GM12891 (cell line): Measurements from ENCODE around the gene MUTYH. TPM values are rescaled to one million over a fixed set of nuclear protein-coding genes. Genes with fewer than 3 reads are reported as not detected.
A peak's percentile ranks its signal among the peaks of the same experiment; 100 is the strongest.
"Not testable (repeated sequence)": the region's sequence is repeated elsewhere in the genome, so short reads cannot be mapped to it uniquely, and the experiment has no call there.

Experiments used
- DNase-seq: peaks from one replicate; pipeline ENCODE4 v3.0.0; 2011; ENCODE audit warnings: low spot score; ENCODE audit not compliant: insufficient read length
- FAIRE-seq: peaks from 2 replicates; lab custom pipeline; 2011; peaks lifted over from hg19 to GRCh38; lab: Jason Lieb, UNC
- PAX5 ChIP-seq: IDR thresholded peaks from 2 replicates; pipeline ENCODE4 v1.6.1; 2011; ENCODE audit warnings: low read length, moderate library complexity, mild to moderate bottlenecking; ENCODE audit not compliant: insufficient read depth, severe bottlenecking
- POLR2A ChIP-seq: IDR thresholded peaks from 2 replicates; pipeline ENCODE4 v1.6.1; 2011; ENCODE audit warnings: low read depth, low read length, control low read depth
- POLR2AphosphoS5 ChIP-seq: IDR thresholded peaks from 2 replicates; pipeline ENCODE4 v1.6.1; 2011; ENCODE audit warnings: low read depth, low read length, control low read depth
- POU2F2 ChIP-seq: IDR thresholded peaks from 2 replicates; pipeline ENCODE4 v1.6.1; 2011; ENCODE audit warnings: low read depth, mild to moderate bottlenecking, control low read depth, low read length, moderate library complexity
- SPI1 ChIP-seq: IDR thresholded peaks from 2 replicates; pipeline ENCODE4 v1.6.1; 2011; ENCODE audit warnings: low read depth, low read length, control low read depth
- TAF1 ChIP-seq: IDR thresholded peaks from 2 replicates; pipeline ENCODE4 v1.6.1; 2011; ENCODE audit warnings: low read depth, low read length, control low read depth
- polyA plus RNA-seq: library from polyadenylated mRNA; unstranded; fragments of >200 nt; gene quantifications from one replicate; pipeline ENCODE4 v1.2.1, GENCODE V29; 2012; ENCODE audit warnings: low read depth, missing spikeins, inconsistent platforms; ENCODE audit not compliant: missing spikeins

MUTYH gene
- polyA plus RNA-seq, result 20.9 TPM

DNA sequence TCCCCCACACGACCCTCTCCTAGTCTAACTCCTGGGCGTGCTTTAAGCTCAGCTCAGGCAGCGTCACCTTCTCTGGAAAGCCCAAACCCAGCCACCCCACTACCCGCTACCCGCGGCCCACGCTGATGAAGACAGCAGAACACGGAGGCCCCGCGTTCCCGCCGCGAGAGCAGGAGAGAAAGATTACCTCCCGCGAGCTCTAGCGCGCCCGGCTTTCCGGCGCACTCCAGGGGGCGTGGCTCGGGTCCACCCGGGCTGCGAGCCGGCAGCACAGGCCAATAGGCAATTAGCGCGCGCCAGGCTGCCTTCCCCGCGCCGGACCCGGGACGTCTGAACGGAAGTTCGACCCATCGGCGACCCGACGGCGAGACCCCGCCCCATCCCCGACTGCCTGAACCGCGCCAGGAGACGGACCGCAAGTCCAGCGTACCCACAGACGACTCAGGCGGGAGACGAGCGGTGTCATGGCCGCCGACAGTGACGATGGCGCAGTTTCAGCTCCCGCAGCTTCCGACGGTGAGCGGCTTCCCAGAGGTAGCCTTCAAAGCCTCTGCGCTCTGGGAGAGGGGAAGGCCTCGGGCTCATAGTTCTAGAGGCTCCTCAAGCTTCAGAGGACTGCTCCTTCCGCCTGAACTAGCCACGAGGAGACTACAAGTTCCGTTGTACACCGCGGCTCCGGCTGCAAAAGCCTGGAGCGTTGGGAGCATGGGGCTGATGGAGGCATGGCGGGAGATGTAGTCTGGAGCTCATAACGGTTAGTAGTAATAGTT is at the start of gene MUTYH, which contains the start of gene TOE1:
TSS of gene MUTYH (minus strand) at position 652 of the 770 bp plus-strand sequence. CDS start 5,935 bp downstream, outside the sequence.
TSS of gene TOE1 (plus strand) at position 382 of the 770 bp plus-strand sequence. CDS start at position 465, 83 bp downstream.
- peak; percentile 98 for FAIRE-seq
- DNase-seq, result peak; percentile 94
- peak; percentile 73 for TF ChIP-seq TAF1
- TF ChIP-seq PAX5, result no peak
- peak; percentile 72 for TF ChIP-seq POLR2A
- TF ChIP-seq POLR2AphosphoS5, result peak; percentile 79; the same call in 1 of the 2 replicates

DNA sequence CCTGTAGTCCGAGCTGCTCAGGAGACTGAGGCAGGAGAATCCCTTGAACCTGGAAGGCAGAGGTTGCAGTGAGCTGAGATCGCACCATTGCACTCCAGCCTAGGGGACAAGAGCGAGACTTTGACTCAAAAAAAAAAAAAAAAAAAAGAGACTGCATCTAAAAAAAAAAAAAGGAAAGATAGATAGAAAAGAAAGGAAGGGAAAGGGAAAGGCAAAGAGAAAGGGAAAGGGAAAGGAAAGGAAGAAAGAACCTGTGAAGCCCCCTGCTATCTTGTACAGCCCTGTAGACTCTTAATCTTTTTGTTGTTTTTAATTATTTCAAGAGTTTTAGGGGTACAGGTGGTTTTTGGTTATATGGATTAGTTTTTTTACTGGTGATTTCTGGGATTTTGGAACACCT is 46.0 kb upstream of the MUTYH start:
- FAIRE-seq, result no peak

DNA sequence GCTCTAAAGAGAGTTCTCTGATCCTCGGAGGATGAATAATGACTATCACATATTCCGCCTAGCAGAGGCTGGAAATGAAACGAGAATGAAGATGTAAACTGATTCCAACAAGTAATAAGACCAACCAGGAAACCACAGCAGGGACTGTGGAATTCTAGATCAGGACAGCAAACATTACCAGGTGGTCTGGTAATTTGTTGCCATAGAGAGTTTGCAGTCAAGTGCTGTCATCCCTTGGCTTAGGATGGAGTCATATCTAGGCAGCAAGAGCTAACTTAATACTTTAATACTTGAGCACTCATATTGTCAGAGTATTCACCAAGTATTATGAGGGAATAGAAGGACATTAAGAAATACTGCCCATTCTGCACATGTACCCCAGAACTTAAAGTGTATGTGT is 45.1 kb upstream of the MUTYH start:
- no peak for DNase-seq
- no peak for FAIRE-seq
- TF ChIP-seq POU2F2 (no peak), SPI1 (no peak), TAF1 (no peak), POLR2AphosphoS5 (no peak), PAX5 (no peak)

More for the DNA sequence above, 46.0 kb upstream of the MUTYH start:
- TF ChIP-seq POU2F2, result no peak
- DNase-seq, result no peak

DNA sequence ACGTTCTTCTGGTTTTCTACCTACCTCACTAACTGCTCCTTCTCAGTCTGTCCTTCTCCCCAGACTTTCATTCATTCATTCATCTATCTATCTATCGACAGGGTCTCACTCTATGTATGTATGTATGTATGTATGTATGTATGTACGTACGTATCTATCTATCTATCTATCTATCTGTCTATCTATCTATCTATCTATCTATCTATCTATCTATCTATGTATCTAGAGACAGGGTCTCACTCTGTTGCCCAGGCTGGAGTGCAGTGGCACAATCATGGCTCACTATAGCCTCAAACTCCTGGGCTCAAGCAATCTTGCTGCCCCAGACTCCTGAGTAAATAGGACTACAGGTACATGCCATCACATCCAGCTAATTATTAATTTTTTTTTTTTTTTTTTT is 44.0 kb upstream of the MUTYH start:
- FAIRE-seq, DNase-seq: not testable (repeated sequence)

DNA sequence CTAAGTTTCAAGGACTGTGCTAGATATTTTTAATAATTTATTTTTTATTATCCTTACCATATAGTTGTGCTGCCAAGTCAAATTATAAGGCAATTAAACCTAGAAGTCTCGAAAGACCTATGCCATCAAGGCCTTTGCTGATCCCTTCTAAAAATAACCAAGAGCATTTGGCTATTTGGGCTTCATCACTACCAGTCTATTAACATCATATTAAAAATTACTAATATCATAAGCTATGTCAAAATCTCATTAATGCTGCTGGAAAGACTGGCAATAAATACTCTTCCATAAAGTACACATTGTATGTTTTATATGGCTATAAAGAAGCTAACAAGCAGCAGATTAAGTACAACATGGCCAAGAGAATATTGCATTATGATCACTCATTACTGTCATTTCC is 43.0 kb upstream of the MUTYH start:
- no peak for DNase-seq
- FAIRE-seq, result peak; percentile 5
- no peak for TF ChIP-seq PAX5

DNA sequence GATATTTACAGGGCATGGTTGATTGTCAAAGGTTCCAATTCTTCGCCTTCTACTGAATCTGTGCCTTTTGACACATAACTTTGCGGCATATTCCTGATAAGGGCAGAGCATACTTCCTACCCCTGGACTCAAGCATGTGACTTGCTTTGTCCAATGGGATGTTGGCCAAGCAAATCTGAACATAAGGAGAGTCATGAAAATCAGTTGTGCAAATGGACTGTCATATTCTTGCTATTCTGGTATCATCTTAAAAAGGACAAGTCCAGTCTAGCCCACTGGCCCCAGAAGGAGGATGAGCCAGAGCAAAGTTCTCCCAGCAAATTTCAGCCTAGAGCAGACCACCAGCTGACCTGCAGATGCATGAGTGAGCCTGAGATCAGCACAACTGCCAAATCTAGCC is 41.0 kb upstream of the MUTYH start:
- FAIRE-seq (peak; percentile 80), DNase-seq (no peak)
- TF ChIP-seq SPI1, result no peak
- no peak for TF ChIP-seq POLR2AphosphoS5
- no peak for TF ChIP-seq POU2F2
- TF ChIP-seq TAF1, result no peak
- TF ChIP-seq PAX5, result no peak

DNA sequence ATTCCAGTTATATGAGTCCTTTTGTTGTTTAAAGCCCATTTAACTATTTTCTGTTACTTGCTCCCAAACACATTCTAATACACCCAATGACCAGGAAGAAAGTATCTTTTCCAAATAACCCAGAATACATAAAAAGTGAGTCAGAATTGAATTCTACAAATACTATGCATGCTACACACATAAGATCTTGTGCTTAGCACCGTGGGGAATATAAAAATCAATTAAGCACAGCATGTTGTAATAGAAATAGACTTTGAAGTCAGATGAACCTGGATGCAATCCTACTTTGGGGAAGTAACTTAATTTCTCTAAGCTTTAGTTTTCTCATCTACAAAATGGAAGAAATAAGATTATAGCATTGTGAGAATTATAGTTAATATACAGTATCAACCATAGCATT is 40.5 kb upstream of the MUTYH start:
- FAIRE-seq (peak; percentile 5), DNase-seq (no peak)
- TF ChIP-seq TAF1 (no peak), POLR2AphosphoS5 (no peak), SPI1 (no peak), PAX5 (no peak), POU2F2 (no peak), POLR2A (no peak)

DNA sequence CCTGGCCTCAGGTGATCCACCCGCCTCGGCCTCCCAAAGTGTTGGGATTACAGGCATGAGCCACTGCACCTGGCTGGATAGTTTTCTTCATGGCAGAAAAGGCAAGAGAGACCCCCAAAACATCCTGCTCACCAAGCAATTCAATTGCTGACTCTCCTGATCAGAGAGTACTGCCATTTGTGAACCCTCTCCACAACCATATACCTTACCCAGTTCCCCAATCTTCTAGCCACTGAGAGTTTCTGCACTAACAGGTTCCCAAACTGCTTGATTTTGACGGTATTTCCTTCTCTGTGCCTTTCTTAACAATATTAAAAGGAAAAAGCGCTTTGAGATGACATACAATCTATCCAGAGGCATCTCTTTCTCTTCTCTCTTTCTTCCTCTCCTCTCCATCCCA is 39.9 kb upstream of the MUTYH start:
- peak; percentile 33 for FAIRE-seq
- DNase-seq, result no peak
- TF ChIP-seq POLR2A (no peak), SPI1 (peak; percentile 90)

DNA sequence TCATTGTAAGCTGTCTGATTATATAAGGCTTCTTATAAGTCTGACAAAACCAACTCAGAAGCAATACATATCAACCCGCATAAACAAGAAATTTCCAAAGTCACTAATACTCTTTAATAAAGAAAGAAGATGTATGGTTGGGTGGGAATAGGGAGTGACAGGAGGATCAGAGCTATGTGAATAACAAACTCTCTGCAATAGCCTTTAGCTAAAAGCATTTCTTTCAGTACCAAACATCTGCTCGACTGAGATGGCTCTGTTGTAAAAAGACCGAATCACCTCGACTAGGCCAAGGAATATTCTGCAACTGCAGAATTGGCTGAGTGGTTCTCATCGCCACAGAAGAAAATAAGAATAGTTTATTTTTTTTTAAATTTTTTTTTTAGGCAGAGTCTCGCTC is 39.3 kb upstream of the MUTYH start:
- DNase-seq (no peak), FAIRE-seq (no peak)
- TF ChIP-seq PAX5 (no peak), SPI1 (no peak), POLR2AphosphoS5 (no peak), POU2F2 (no peak), TAF1 (no peak), POLR2A (no peak)

DNA sequence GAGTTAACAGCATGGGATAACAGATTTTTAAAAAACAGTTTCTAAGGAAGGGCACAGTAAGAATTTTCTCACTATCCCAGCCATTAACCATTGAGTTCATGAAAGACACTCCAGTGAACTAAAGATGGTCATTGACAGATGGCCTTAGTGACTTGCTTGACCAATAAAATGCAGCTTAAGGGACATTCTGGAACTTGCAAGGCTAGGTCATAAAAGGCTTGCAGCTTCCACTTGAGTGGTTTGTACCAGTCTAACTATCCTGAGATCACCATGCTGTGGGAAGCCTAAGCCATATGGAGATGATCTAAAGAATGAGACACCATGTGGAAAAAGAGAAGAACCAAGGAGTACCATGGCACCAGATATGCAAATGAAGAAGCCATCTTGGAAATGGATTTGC is 37.9 kb upstream of the MUTYH start:
- FAIRE-seq (peak; percentile 69), DNase-seq (no peak)
- TF ChIP-seq POLR2AphosphoS5, result no peak
- TF ChIP-seq POLR2A, result no peak
- TF ChIP-seq PAX5, result no peak
- TF ChIP-seq SPI1, result no peak
- TF ChIP-seq POU2F2, result no peak
- no peak for TF ChIP-seq TAF1
